ENCODE results near the gene SASH3.

- TF ChIP-seq CTCF (IDR thresholded peaks at IDR 0.05) (no peak), GATA3 (IDR thresholded peaks at IDR 0.05; ENCODE audit: borderline replicate concordance) (no peak), MAX (IDR thresholded peaks at IDR 0.05) (no peak), HDAC2 (IDR thresholded peaks at IDR 0.05) (no peak), POLR2A (IDR thresholded peaks at IDR 0.05; ENCODE audit: low read length) (no peak), CBX2 (IDR thresholded peaks at IDR 0.05; ENCODE audit: borderline replicate concordance, low read depth) (no peak), CHD4 (IDR thresholded peaks at IDR 0.05; ENCODE audit: borderline replicate concordance) (no peak), EP300 (IDR thresholded peaks at IDR 0.05) (no peak), REST (IDR thresholded peaks at IDR 0.05) (no peak), NPAS2 (CRISPR knock-in tag; IDR thresholded peaks at IDR 0.05; ENCODE audit: borderline replicate concordance) (no peak), KDM5A (IDR thresholded peaks at IDR 0.05) (no peak), RAD21 (conservative IDR thresholded peaks at IDR 0.05 in 1 of 2, IDR thresholded peaks at IDR 0.05 in 1 of 2) (no peak), HOXA7 (CRISPR knock-in tag; IDR thresholded peaks at IDR 0.05) (no peak), FOSL2 (IDR thresholded peaks at IDR 0.05) (no peak), FOSL2 (CRISPR knock-in tag; IDR thresholded peaks at IDR 0.05) (no peak)
These were observed 2.3 kb upstream of the SASH3 start for GRCh38 chrX:129777218-129778030.
